Activated B cell treated with CpG ODN at 0.5 μM for 24 hours (primary cell): ENCODE results near the gene N4BP2L2. TPM values are rescaled to one million over a fixed set of nuclear protein-coding genes. Genes with fewer than 3 reads are reported as not detected.

Source experiments
- ATAC-seq: fragments of 200-7000 bp; cut with Tn5 transposase; one replicate; pipeline ENCODE4 v1.10.0; 2021; ENCODE audit warnings: low read depth, mild to moderate bottlenecking, moderate library complexity
- CTCF ChIA-PET: fragments of 350-600 bp; sonication (Branson Sonifier 250); formaldehyde crosslinking; loops from one replicate; lab custom pipeline; 2021; ENCODE audit warnings: antibody characterized with exemption; lab: Charles Lee
- POLR2A ChIA-PET: fragments of 350-600 bp; sonication (Branson Sonifier 250); formaldehyde crosslinking; loops from one replicate; lab custom pipeline; 2021; ENCODE audit warnings: antibody characterized with exemption; lab: Charles Lee
- DNase-seq: peaks from one replicate; pipeline ENCODE4 v3.0.0; 2022
- H3K27ac Mint-ChIP-seq: one replicate; pipeline ENCODE4 v1.8.0; 2020; ENCODE audit warnings: mixed read lengths
- H3K27me3 Mint-ChIP-seq: one replicate; pipeline ENCODE4 v1.8.0; 2021; ENCODE audit warnings: mixed read lengths
- H3K36me3 Mint-ChIP-seq: one replicate; pipeline ENCODE4 v1.8.0; 2021; ENCODE audit warnings: low read depth, mixed read lengths
- H3K4me1 Mint-ChIP-seq: one replicate; pipeline ENCODE4 v1.8.0; 2021; ENCODE audit warnings: mixed read lengths
- H3K4me3 Mint-ChIP-seq: one replicate; pipeline ENCODE4 v1.8.0; 2020; ENCODE audit warnings: mild to moderate bottlenecking, mixed read lengths
- H3K9me3 Mint-ChIP-seq: one replicate; pipeline ENCODE4 v1.8.0; 2020; ENCODE audit warnings: mixed read lengths
- intact Hi-C: fragments of 100-400 bp; cut with micrococcal nuclease; formaldehyde crosslinking; loops from one replicate; pipeline ENCODE4 v1.15.1; 2024
- total RNA-seq: library from RNA; stranded (reverse); gene quantifications from 2 replicates; pipeline ENCODE4 v1.2.3, GENCODE V29; 2022
- TF ChIP-seq, protein P1 (sequence below): fragments of 200-600 bp; IDR thresholded peaks from one replicate; pipeline ENCODE4 v1.8.0; 2022; ENCODE audit warnings: antibody characterized with exemption, mild to moderate bottlenecking

Gene N4BP2L2
- total RNA-seq, 1 donor from 2014 or later = 153 TPM

DNA sequence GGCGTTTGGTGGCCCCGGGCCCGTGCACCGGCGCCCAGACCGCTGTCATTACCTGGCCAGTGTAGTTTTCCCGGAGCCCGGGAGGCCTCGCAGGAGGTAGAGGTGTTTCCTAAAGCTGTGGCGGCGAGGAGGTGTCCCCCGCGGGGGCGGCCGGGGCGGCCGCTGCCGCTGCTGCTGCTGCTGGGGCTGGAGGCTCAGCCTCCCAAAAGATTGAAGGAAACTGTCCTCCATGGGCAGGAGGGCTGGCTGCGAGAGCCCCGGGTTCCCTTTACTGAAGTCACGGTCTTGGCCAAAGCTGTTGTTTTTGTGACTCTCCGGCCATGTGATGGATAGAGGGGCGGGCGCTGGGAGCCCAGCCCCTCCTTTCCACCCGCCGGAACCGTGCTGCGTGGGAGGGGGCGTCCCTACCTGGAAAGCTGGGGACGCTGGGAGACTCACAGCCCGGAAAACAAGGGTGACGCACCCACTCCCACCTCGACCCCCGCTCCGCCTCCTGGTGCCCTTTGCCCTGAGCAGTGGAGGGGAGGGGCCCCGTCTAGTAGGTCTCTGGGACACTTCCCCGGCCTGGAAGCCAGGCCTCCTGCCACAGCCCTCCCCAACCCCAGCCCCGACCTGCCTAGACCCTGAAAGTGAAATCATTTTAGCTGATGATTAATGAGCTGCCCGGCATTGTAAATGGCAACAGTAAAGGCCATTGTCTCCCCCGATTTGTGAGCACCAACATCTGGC lies 110.6 kb downstream of the N4BP2L2 start, which contains the start of gene N4BP2L1:
TSS of gene N4BP2L1 (minus strand) at position 279 of the 729 bp plus-strand sequence. CDS start at position 231, 48 bp downstream.
- Mint-ChIP-seq H3K4me1 (peaks cover 48% of the 10 kb centered on the region), H3K27ac (peak within 1 kb of the TSS; percentile 99), H3K27me3 (no peaks in the 10 kb centered on the region), H3K36me3 (peaks cover 32% of the 10 kb centered on the region), H3K9me3 (no peaks in the 10 kb centered on the region), H3K4me3 (peak within 1 kb of the TSS; percentile 95)
- TF ChIP-seq, protein P1, sequence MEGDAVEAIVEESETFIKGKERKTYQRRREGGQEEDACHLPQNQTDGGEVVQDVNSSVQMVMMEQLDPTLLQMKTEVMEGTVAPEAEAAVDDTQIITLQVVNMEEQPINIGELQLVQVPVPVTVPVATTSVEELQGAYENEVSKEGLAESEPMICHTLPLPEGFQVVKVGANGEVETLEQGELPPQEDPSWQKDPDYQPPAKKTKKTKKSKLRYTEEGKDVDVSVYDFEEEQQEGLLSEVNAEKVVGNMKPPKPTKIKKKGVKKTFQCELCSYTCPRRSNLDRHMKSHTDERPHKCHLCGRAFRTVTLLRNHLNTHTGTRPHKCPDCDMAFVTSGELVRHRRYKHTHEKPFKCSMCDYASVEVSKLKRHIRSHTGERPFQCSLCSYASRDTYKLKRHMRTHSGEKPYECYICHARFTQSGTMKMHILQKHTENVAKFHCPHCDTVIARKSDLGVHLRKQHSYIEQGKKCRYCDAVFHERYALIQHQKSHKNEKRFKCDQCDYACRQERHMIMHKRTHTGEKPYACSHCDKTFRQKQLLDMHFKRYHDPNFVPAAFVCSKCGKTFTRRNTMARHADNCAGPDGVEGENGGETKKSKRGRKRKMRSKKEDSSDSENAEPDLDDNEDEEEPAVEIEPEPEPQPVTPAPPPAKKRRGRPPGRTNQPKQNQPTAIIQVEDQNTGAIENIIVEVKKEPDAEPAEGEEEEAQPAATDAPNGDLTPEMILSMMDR = no peak
- intact Hi-C loops = loop anchor here (1.0 to 5.0 kb wide), 9 partner anchors 13 to 516 kb away; partner anchors contain the start of genes BRCA2, FRY, N4BP2L2 and ZAR1L
- ATAC-seq (peak; percentile 73), DNase-seq (peak; percentile 77)
- CTCF ChIA-PET = interaction anchor here (1.0 kb wide), 1 partner anchor 113 kb away, joined by 4 read pairs; the partner anchor contains the start of genes BRCA2 and ZAR1L
- POLR2A ChIA-PET = interaction anchor here (0.6 to 3.1 kb wide), 17 partner anchors 11 to 1115 kb away, joined by 3 to 64 read pairs (median 4); partner anchors contain the start of genes BRCA2, N4BP2L2, PDS5B and ZAR1L

DNA sequence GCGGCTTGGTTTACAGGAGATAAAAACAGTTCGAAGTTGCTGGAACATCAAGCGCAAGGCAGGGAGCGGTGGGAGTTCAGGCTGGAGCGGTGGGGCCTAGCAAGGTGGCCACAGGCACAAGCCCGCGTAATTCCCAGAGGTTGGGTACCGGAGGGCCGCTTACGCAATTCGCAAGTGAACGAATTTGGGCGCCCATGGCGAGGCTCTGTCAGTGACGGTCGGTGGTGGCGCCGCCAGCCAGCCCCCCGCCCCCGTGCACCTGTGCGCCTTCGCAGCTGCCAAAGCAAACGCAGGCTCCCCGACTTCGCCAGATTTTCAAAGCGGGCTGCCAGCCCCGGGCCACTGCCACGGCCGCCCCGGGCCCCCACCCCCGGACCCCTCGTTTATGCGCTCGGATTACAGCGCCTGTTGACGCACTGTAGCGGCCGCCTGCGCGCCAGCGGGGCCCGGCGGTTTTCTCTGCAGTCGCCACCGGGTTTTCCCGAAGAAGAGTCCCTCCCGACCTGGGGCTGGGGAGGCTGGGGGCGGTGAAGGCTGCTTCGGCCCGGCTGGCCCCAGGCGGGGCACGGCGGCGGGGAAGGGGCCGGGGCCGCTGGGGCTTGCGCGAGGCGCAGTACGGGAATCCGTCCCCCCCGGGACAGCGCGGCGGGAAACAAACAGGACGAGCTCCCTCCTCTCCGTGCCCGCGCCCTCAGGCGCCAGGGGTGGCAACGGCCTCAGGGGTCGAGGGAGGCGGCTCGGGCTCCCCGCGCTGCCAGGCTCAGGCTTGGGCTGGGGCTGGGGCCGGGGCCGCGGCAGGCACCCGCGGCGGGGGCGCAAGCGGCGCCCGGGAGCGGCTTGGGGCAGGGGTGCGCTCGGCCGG lies 111.4 kb downstream of the N4BP2L2 start:
- Mint-ChIP-seq H3K27me3 (no peaks in the 10 kb centered on the region), H3K27ac (peak overlapping the region; percentile 98), H3K9me3 (no peaks in the 10 kb centered on the region), H3K4me1 (peaks cover 48% of the 10 kb centered on the region), H3K36me3 (peaks cover 33% of the 10 kb centered on the region), H3K4me3 (peak overlapping the region; percentile 95)
- ATAC-seq = peak; percentile 9
- TF ChIP-seq, protein P1 = no peak
- CTCF ChIA-PET = interaction anchor here (1.0 kb wide), 2 partner anchors 112 to 159 kb away, joined by 4 read pairs; partner anchors contain the start of genes BRCA2 and ZAR1L
- DNase-seq = peak; percentile 63
- POLR2A ChIA-PET = interaction anchor here (1.0 to 3.1 kb wide), 10 partner anchors 12 to 1116 kb away, joined by 3 to 64 read pairs (median 4); partner anchors contain the start of genes BRCA2, N4BP2L2 and ZAR1L
- intact Hi-C loops = loop anchor here (1.0 to 5.0 kb wide), 7 partner anchors 45 to 1265 kb away; partner anchors contain the start of genes FRY and PDS5B

DNA sequence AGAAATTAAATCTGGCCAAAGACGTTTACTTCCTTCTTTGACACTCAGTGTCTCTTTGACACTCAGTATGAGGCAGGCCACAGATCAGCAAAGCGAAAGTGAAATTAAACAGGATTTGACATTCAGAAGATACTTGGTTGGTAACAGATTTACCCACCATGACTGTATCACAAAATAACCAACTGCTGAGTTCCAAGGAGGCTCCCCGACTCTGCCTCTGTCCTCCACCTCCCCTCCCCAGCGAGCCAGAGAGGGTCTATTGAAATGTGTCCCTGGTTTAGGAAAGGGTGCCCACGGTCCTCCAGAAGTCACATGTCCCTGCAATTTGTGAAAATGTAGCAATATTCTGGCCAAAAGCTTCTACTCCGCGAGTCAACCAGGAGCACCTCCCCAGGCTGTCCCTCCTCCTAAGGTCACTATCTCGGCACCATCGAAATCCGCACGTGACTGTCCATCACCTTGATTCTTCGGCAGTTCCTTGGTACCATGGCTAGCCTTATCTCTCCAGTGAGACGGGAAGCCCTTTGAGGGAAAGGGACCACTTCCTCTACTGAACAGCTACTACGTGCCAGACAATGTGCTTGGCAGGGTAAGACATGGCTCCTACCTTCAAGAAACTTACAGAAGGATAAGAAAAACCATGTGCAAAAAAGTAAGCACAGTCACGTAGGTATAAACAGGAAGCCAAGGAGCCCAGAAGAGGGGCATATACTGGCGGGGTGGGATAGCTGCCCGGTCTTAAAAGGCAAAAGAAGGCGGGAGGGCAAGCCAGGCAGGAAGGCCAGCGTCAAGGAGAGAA lies 112.2 kb downstream of the N4BP2L2 start:
- ChIA-PET POLR2A (interaction anchor here (1.6 to 3.1 kb wide), 3 partner anchors 111 to 1117 kb away, joined by 5 to 64 read pairs (median 20); partner anchors contain the start of genes BRCA2, N4BP2L2 and ZAR1L), CTCF (interaction anchor here (1.0 kb wide), 1 partner anchor 160 kb away, joined by 4 read pairs; no protein-coding TSS in a partner anchor)

DNA sequence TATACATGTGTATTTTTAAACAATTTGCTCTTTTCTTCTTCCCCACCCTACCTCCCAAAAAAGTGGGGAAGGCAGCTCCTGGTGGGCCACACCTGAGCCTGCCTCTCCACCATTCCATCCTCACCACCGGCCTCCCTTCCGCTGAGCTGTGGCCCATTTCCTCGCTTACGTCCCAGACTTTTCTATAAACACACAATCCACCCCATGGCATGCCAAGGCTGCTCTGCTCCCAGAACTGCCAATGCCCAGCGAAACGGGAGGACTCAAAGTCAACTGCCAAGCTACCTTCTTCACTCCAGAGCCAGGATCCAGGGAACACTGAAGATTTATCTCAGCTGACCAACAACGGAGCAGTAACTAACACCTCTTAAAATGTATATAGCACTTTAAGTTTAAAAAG lies 113.4 kb downstream of the N4BP2L2 start:
- H3K36me3 Mint-ChIP-seq = peaks cover 44% of the 10 kb centered on the region
- H3K4me3 Mint-ChIP-seq = peak overlapping the region; percentile 28
- ChIA-PET CTCF (no interaction called here), POLR2A (interaction anchor here (1.2 kb wide), 1 partner anchor 110 kb away, joined by 9 read pairs; the partner anchor contains the start of genes BRCA2 and ZAR1L)
- peaks cover 45% of the 10 kb centered on the region for H3K4me1 Mint-ChIP-seq
- ATAC-seq = no peak
- peak overlapping the region; percentile 98 for H3K27ac Mint-ChIP-seq
- no peak for DNase-seq
- TF ChIP-seq, protein P1 = no peak
- H3K27me3 Mint-ChIP-seq = no peaks in the 10 kb centered on the region
- intact Hi-C loops = loop anchor here (5.0 kb wide), 3 partner anchors 43 to 513 kb away; partner anchors contain the start of gene FRY
- no peaks in the 10 kb centered on the region for H3K9me3 Mint-ChIP-seq

More for the DNA sequence above, 112.2 kb downstream of the N4BP2L2 start:
- DNase-seq = peak; percentile 34
- TF ChIP-seq, protein P1 = no peak
- intact Hi-C loops = loop anchor here (1.0 to 5.0 kb wide), 7 partner anchors 44 to 1264 kb away; partner anchors contain the start of genes FRY and PDS5B
- H3K36me3 Mint-ChIP-seq = peaks cover 39% of the 10 kb centered on the region
- no peaks in the 10 kb centered on the region for H3K9me3 Mint-ChIP-seq
- H3K27ac Mint-ChIP-seq = peak overlapping the region; percentile 98
- peak overlapping the region; percentile 92 for H3K4me3 Mint-ChIP-seq
- ATAC-seq = peak; percentile 52
- H3K27me3 Mint-ChIP-seq = no peaks in the 10 kb centered on the region
- H3K4me1 Mint-ChIP-seq = peaks cover 48% of the 10 kb centered on the region
